GM12874 (cell line): ENCODE data around the gene AUTS2.

Experiments used
- CTCF ChIP-seq: IDR thresholded peaks from 2 replicates; pipeline ENCODE4 v1.5.1; 2011; ENCODE audit warnings: low read depth, mild to moderate bottlenecking, control low read depth, low read length, moderate library complexity; ENCODE audit not compliant: insufficient read depth

The AUTS2 gene

GRCh38 chr7:70037171-70037933 lies 439.1 kb downstream of the AUTS2 start:
- TF ChIP-seq CTCF: no peak

- no peak for TF ChIP-seq CTCF
Observed at GRCh38 chr7:70040051-70040450, 441.8 kb downstream of the AUTS2 start.

GRCh38 chr7:70040970-70041766 lies 442.9 kb downstream of the AUTS2 start:
- TF ChIP-seq CTCF: no peak

GRCh38 chr7:70042533-70042932 lies 444.3 kb downstream of the AUTS2 start:
- no peak for TF ChIP-seq CTCF

GRCh38 chr7:70043015-70043538 lies 444.8 kb downstream of the AUTS2 start:
- no peak for TF ChIP-seq CTCF

- TF ChIP-seq CTCF: no peak
Observed at GRCh38 chr7:70044064-70044463, 445.8 kb downstream of the AUTS2 start.

- TF ChIP-seq CTCF: no peak
Observed at GRCh38 chr7:70044525-70044924, 446.2 kb downstream of the AUTS2 start.
